ENCODE data around the gene ERC2.

DNA sequence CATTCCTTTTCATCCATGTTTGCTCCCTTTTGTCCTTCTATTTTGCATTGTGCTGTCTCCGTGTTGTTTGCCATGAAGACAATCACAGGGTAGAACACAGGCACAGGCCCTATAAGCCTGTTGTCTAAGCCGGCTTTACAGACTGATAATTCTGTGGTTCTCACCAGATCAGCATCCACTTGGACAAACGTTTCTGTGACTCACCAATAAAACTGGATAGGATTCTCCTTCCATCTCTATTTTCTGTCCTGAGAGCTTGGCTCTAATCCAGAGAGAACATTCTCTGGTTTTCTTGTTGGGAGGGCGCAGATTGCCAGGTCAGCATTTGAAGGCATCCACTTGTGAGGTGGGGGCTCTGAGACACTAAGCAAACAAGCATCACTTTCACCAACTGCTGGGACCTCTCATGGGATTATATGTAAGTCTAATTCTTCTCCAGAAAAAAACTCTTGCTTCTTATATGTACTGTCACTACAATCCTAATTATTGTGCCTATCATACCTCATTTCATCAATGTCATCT lies 101.6 kb downstream of the ERC2 start:
- TF ChIP-seq, protein P1, sequence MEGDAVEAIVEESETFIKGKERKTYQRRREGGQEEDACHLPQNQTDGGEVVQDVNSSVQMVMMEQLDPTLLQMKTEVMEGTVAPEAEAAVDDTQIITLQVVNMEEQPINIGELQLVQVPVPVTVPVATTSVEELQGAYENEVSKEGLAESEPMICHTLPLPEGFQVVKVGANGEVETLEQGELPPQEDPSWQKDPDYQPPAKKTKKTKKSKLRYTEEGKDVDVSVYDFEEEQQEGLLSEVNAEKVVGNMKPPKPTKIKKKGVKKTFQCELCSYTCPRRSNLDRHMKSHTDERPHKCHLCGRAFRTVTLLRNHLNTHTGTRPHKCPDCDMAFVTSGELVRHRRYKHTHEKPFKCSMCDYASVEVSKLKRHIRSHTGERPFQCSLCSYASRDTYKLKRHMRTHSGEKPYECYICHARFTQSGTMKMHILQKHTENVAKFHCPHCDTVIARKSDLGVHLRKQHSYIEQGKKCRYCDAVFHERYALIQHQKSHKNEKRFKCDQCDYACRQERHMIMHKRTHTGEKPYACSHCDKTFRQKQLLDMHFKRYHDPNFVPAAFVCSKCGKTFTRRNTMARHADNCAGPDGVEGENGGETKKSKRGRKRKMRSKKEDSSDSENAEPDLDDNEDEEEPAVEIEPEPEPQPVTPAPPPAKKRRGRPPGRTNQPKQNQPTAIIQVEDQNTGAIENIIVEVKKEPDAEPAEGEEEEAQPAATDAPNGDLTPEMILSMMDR (IDR thresholded peaks at IDR 0.05), result no peak
- no peak for TF ChIP-seq POLR2AphosphoS5 (IDR thresholded peaks at IDR 0.05)
